CD4-positive, alpha-beta T cell (primary cell): ENCODE data around the gene ST6GALNAC2. TPM values are rescaled to one million over a fixed set of nuclear protein-coding genes. Genes with fewer than 3 reads are reported as not detected.

Source experiments
- ATAC-seq: fragments of 200-7000 bp; cut with Tn5 transposase; one replicate; pipeline ENCODE4 v1.10.0; 2022; ENCODE audit warnings: mild to moderate bottlenecking; ENCODE audit not compliant: poor library complexity
- CTCF ChIA-PET: fragments of 350-600 bp; sonication (Branson Sonifier 250); formaldehyde crosslinking; loops from one replicate; lab custom pipeline; 2021; ENCODE audit warnings: antibody characterized with exemption, inconsistent platforms; lab: Charles Lee
- POLR2A ChIA-PET: fragments of 350-600 bp; sonication (Branson Sonifier 250); formaldehyde crosslinking; loops from one replicate; lab custom pipeline; 2021; ENCODE audit warnings: antibody characterized with exemption, inconsistent platforms; lab: Charles Lee
- DNase-seq, 14 experiments: peaks; one replicate each; pipeline ENCODE4 v3.0.0-alpha.2; 2013 to 2020; ENCODE audit warnings: mixed read lengths in 2 of 14
- H3K27ac ChIP-seq, 2 donors: one replicate each; pipeline versions ENCODE4 v1.5.1 to v1.7.0; 2013; ENCODE audit warnings: low read length in 2 of 2, low read depth in 1 of 2, mild to moderate bottlenecking in 1 of 2
- H3K27me3 ChIP-seq, 2 experiments: 1 replicate in 1 of 2; 2 replicates in 1 of 2; pipeline versions ENCODE4 v1.6.1 to v1.7.0; 2013; ENCODE audit warnings: low read length in 2 of 2, control low read depth in 1 of 2, mild to moderate bottlenecking in 1 of 2, moderate library complexity in 1 of 2; ENCODE audit not compliant: insufficient read depth in 2 of 2, control insufficient read depth in 1 of 2
- H3K36me3 ChIP-seq: one replicate; pipeline ENCODE4 v1.6.1; 2013; ENCODE audit warnings: low read length, control low read depth; ENCODE audit not compliant: insufficient read depth
- H3K4me1 ChIP-seq: one replicate; pipeline ENCODE4 v1.6.1; 2013; ENCODE audit warnings: low read length, control low read depth; ENCODE audit not compliant: insufficient read depth
- H3K4me3 ChIP-seq: one replicate; pipeline ENCODE4 v1.5.1; 2013; ENCODE audit warnings: mild to moderate bottlenecking, low read length, moderate library complexity
- H3K9me3 ChIP-seq, 2 experiments: 1 replicate in 1 of 2; 2 replicates in 1 of 2; pipeline versions ENCODE4 v1.6.1 to v1.7.0; 2013; ENCODE audit warnings: low read length in 2 of 2, mild to moderate bottlenecking in 2 of 2, control low read depth in 1 of 2, moderate library complexity in 1 of 2; ENCODE audit not compliant: control insufficient read depth in 1 of 2, insufficient read depth in 1 of 2
- H3K27ac Mint-ChIP-seq: one replicate; pipeline ENCODE4 v1.8.0; 2020; ENCODE audit warnings: mixed read lengths
- H3K27me3 Mint-ChIP-seq: one replicate; pipeline ENCODE4 v1.8.0; 2021; ENCODE audit warnings: mixed read lengths
- H3K36me3 Mint-ChIP-seq: one replicate; pipeline ENCODE4 v1.8.0; 2021; ENCODE audit warnings: low read depth, mixed read lengths
- H3K4me1 Mint-ChIP-seq: one replicate; pipeline ENCODE4 v1.8.0; 2021; ENCODE audit warnings: low read depth, mixed read lengths
- H3K4me3 Mint-ChIP-seq: one replicate; pipeline ENCODE4 v1.8.0; 2020; ENCODE audit warnings: mild to moderate bottlenecking, mixed read lengths
- H3K9me3 Mint-ChIP-seq: one replicate; pipeline ENCODE4 v1.8.0; 2020; ENCODE audit warnings: mixed read lengths
- intact Hi-C, 2 experiments: fragments of 100-400 bp; cut with DNase I in 1 of 2; cut with micrococcal nuclease in 1 of 2; formaldehyde crosslinking; loops; one replicate each; pipeline versions ENCODE4 v1.15.1 to v1.9.0; 2023 to 2025; cut with DNase I, micrococcal nuclease
- total RNA-seq, 174 experiments: library from RNA in 2 of 174; stranded (reverse) in 2 of 174; gene quantifications; one replicate each; pipeline ENCODE4 v1.2.3 and lab custom pipeline; 2021 to 2026
- TF ChIP-seq, protein P1 (sequence below): fragments of 200-600 bp; IDR thresholded peaks from one replicate; pipeline ENCODE4 v1.8.0; 2022; ENCODE audit warnings: antibody characterized with exemption, mild to moderate bottlenecking

The ST6GALNAC2 gene
- total RNA-seq, 2 experiments from 2014 or later = 0.49 to 1.2 TPM

DNA sequence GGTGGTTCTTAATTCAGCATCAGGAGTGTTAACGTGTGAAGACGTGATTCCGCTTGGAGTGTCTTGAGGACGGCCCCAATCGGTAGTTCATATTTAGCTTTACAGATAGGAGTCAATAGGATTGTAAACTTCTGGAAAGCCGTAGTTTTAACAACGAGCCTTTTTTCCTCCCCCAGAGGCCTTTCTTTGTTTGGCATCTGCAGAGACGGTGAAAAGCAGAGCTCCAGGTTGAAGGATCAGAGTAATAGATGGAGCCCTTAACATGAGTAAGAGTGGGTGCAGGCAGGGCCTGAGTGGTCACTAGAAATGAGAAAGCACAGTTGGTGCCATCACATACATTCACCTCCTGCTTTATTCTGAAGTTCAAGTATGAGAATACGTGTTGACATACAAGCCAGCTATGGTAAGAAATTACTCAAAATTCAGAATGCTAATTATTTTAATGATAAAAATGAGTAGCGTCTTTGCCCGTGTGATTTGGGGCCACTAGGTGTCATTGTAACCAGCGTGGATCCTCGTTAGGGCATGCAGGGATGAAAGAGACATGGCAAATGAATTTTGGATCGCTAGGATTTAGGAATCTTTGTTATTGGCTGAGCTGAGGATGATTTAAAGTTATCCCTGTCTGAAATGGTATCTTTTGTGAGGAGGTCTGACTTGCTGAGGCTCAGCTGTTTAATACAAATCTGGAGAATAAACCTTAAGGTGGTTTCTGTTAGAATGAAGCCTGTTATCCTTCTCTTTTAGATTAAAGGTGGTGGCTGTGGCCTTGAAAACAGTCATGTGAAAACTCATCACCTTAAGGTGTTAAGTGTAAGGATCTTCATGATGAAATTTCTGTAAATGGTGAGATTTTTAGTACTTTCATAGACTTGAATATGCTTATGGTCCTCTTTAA lies 27.2 kb downstream of the ST6GALNAC2 start:
- CTCF ChIA-PET = interaction anchor here (0.8 to 2.9 kb wide), 11 partner anchors 10 to 205 kb away, joined by 3 to 21 read pairs (median 4); partner anchors contain the start of genes PRPSAP1 and ST6GALNAC2
- Histone ChIP-seq H3K9me3 (no peaks in the 10 kb centered on the region), H3K27me3 (no peaks in the 10 kb centered on the region), H3K4me1 (peaks cover 62% of the 10 kb centered on the region), H3K36me3 (peaks cover 25% of the 10 kb centered on the region), H3K27ac (peak overlapping the region; percentile 93 to 97), H3K4me3 (peak overlapping the region; percentile 95)
- intact Hi-C loops = loop anchor here (1.0 to 5.0 kb wide), 6 partner anchors 41 to 156 kb away; no protein-coding TSS in a partner anchor
- Mint-ChIP-seq H3K36me3 (peaks cover 54% of the 10 kb centered on the region), H3K27me3 (no peaks in the 10 kb centered on the region), H3K27ac (peak overlapping the region; percentile 97), H3K4me3 (peak overlapping the region; percentile 96), H3K9me3 (no peaks in the 10 kb centered on the region), H3K4me1 (peaks cover 67% of the 10 kb centered on the region)
- TF ChIP-seq, protein P1, sequence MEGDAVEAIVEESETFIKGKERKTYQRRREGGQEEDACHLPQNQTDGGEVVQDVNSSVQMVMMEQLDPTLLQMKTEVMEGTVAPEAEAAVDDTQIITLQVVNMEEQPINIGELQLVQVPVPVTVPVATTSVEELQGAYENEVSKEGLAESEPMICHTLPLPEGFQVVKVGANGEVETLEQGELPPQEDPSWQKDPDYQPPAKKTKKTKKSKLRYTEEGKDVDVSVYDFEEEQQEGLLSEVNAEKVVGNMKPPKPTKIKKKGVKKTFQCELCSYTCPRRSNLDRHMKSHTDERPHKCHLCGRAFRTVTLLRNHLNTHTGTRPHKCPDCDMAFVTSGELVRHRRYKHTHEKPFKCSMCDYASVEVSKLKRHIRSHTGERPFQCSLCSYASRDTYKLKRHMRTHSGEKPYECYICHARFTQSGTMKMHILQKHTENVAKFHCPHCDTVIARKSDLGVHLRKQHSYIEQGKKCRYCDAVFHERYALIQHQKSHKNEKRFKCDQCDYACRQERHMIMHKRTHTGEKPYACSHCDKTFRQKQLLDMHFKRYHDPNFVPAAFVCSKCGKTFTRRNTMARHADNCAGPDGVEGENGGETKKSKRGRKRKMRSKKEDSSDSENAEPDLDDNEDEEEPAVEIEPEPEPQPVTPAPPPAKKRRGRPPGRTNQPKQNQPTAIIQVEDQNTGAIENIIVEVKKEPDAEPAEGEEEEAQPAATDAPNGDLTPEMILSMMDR = peak; percentile 75
- POLR2A ChIA-PET = interaction anchor here (0.8 to 2.4 kb wide), 12 partner anchors 9 to 205 kb away, joined by 3 to 17 read pairs (median 4); partner anchors contain the start of genes JMJD6, METTL23, PRPSAP1 and ST6GALNAC2
- DNase-seq (peak in 4 of 14 experiments; percentile 44 to 56 (median 46)), ATAC-seq (no peak)

DNA sequence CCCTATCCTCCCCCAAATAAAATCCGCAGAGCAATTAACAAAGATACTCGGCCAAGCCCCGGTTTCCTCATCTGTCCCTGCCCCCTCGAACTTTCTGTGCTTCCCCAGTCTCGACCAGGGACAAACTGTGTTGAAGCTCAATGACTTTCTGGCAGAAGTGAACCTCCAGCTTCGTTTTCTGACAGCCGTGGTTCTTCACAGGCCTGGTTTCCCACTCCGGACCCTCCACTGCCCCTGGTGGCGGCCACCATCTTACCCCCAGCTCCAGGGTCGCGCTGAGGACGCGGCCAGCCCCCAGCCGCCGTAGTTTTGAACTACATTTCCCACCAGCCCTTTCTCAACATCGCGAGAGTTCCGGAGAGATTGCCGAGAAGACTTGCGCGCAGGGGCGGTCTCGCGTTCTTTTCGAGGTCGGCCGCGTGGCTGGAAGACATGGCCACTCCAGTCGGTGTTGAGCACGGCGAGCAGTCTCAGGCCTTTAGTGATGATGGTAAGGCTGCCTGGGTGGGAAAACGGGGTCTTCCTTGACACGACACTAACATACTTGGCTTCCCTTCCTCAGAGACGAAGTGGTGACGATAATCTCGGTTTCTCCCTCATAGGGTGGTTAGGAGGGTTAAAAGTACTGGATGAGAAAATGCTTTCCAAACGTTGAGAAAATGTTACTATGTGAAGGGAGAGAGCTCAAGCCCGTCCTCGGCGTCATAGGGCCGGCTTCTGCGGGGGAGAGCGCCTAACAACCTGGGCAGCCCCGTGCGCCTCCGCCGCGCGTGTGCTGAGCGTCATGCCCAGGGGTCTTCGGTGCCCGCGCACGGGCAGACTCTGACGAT lies 28.1 kb downstream of the ST6GALNAC2 start:
- Mint-ChIP-seq H3K27ac (peak overlapping the region; percentile 97), H3K4me3 (peak overlapping the region; percentile 96), H3K9me3 (no peaks in the 10 kb centered on the region), H3K27me3 (no peaks in the 10 kb centered on the region), H3K36me3 (peaks cover 46% of the 10 kb centered on the region), H3K4me1 (peaks cover 58% of the 10 kb centered on the region)
- peak overlapping the region; percentile 93 to 97 for H3K27ac ChIP-seq
- H3K36me3 ChIP-seq = peaks cover 18% of the 10 kb centered on the region
- ATAC-seq = peak; percentile 82
- ChIA-PET CTCF (interaction anchor here (0.8 to 2.9 kb wide), 12 partner anchors 10 to 204 kb away, joined by 3 to 21 read pairs (median 4); partner anchors contain the start of genes PRPSAP1 and ST6GALNAC2), POLR2A (interaction anchor here (0.7 to 2.4 kb wide), 28 partner anchors 10 to 1401 kb away, joined by 3 to 17 read pairs (median 4); partner anchors contain the start of genes JMJD6, METTL23, MFSD11 and PRPSAP1)
- H3K4me3 ChIP-seq = peak overlapping the region; percentile 95
- peak; percentile 86 to 97 (median 90) for DNase-seq
- no peaks in the 10 kb centered on the region for H3K27me3 ChIP-seq
- TF ChIP-seq, protein P1 = peak; percentile 35
- H3K4me1 ChIP-seq = peaks cover 58% of the 10 kb centered on the region
- H3K9me3 ChIP-seq = no peaks in the 10 kb centered on the region
- intact Hi-C loops = loop anchor here (1.0 to 5.0 kb wide), 7 partner anchors 40 to 157 kb away; partner anchors contain the start of gene UBE2O (in 1 of the 2)
